DND-41 (cell line): Measurements from ENCODE around the gene KRTAP12-2.

Experiments used
- EZH2 ChIP-seq: IDR thresholded peaks from 3 replicates; pipeline ENCODE4 v1.6.1; 2012; ENCODE audit warnings: borderline replicate concordance, low read depth, mild to moderate bottlenecking, moderate library complexity, low read length, inconsistent platforms; ENCODE audit not compliant: severe bottlenecking
- TF ChIP-seq, protein P1 (sequence below): IDR thresholded peaks from 2 replicates; pipeline ENCODE4 v1.5.1; 2012; ENCODE audit warnings: borderline replicate concordance, low read length, moderate library complexity, mild to moderate bottlenecking; ENCODE audit not compliant: poor library complexity, severe bottlenecking; ENCODE audit errors: extremely low read depth

DNA sequence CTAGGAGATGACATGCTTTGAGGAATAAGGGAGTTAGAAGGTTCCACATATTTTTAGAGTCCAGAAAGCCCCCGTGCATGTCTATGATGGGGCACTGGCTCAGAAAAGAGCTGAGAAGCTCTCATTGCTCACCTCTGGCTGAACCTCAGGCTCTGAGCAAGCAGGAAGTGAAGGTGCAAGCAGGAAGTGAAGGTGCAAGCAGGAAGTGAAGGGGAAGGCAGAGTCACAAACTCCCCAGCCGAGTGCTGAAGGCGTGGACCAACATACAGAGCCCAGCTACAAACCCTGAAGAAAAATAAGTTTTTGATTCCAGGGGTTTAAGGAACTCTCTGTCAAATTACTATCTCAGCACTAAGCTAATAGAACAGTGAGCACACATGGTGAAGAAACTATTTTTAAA lies 47.8 kb downstream of the KRTAP12-2 start:
- TF ChIP-seq, protein P1, sequence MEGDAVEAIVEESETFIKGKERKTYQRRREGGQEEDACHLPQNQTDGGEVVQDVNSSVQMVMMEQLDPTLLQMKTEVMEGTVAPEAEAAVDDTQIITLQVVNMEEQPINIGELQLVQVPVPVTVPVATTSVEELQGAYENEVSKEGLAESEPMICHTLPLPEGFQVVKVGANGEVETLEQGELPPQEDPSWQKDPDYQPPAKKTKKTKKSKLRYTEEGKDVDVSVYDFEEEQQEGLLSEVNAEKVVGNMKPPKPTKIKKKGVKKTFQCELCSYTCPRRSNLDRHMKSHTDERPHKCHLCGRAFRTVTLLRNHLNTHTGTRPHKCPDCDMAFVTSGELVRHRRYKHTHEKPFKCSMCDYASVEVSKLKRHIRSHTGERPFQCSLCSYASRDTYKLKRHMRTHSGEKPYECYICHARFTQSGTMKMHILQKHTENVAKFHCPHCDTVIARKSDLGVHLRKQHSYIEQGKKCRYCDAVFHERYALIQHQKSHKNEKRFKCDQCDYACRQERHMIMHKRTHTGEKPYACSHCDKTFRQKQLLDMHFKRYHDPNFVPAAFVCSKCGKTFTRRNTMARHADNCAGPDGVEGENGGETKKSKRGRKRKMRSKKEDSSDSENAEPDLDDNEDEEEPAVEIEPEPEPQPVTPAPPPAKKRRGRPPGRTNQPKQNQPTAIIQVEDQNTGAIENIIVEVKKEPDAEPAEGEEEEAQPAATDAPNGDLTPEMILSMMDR: no peak
- TF ChIP-seq EZH2: no peak
